Ishikawa (cell line): ENCODE results near the gene PATJ.

Experiments used
- CEBPB ChIP-seq: IDR thresholded peaks from 2 replicates; pipeline ENCODE4 v1.6.1; 2012
- CREB1 ChIP-seq: IDR thresholded peaks from 2 replicates; pipeline ENCODE4 v1.6.1; 2012; ENCODE audit warnings: low read depth
- EGR1 ChIP-seq: IDR thresholded peaks from 2 replicates; pipeline ENCODE4 v1.6.1; 2012
- EP300 ChIP-seq: IDR thresholded peaks from 2 replicates; pipeline ENCODE4 v1.6.1; 2012; ENCODE audit warnings: borderline replicate concordance
- FOXM1 ChIP-seq: IDR thresholded peaks from 2 replicates; pipeline ENCODE4 v1.6.1; 2012; ENCODE audit warnings: low read depth, borderline replicate concordance
- MAX ChIP-seq: IDR thresholded peaks from 2 replicates; pipeline ENCODE4 v1.6.1; 2012
- NFIC ChIP-seq: IDR thresholded peaks from 2 replicates; pipeline ENCODE4 v1.6.1; 2012
- RAD21 ChIP-seq: IDR thresholded peaks from 2 replicates; pipeline ENCODE4 v1.6.1; 2012; ENCODE audit warnings: low read depth
- REST ChIP-seq: IDR thresholded peaks from 2 replicates; pipeline ENCODE4 v1.6.1; 2012; ENCODE audit warnings: low read depth, mild to moderate bottlenecking
- TAF1 ChIP-seq: IDR thresholded peaks from 2 replicates; pipeline ENCODE4 v1.6.1; 2012; ENCODE audit warnings: low read depth, mild to moderate bottlenecking
- TCF12 ChIP-seq: IDR thresholded peaks from 2 replicates; pipeline ENCODE4 v1.6.1; 2012; ENCODE audit warnings: low read depth
- TEAD4 ChIP-seq: IDR thresholded peaks from 2 replicates; pipeline ENCODE4 v1.6.1; 2012
- USF1 ChIP-seq: IDR thresholded peaks from 2 replicates; pipeline ENCODE4 v1.6.1; 2012
- YY1 ChIP-seq: IDR thresholded peaks from 2 replicates; pipeline ENCODE4 v1.6.1; 2012; ENCODE audit warnings: low read depth
- ZBTB7A ChIP-seq: IDR thresholded peaks from 2 replicates; pipeline ENCODE4 v1.6.1; 2012; ENCODE audit warnings: low read depth

The PATJ gene

GRCh38 chr1:61992257-61992656, 250.0 kb downstream of the PATJ start:
- no peak for TF ChIP-seq USF1
- TF ChIP-seq ZBTB7A, result no peak
- no peak for TF ChIP-seq REST
- no peak for TF ChIP-seq MAX
- no peak for TF ChIP-seq FOXM1
- no peak for TF ChIP-seq TCF12
- no peak for TF ChIP-seq CREB1
- no peak for TF ChIP-seq CEBPB
- TF ChIP-seq EP300, result no peak
- no peak for TF ChIP-seq YY1
- TF ChIP-seq TEAD4, result no peak

GRCh38 chr1:61993331-61993961, 251.2 kb downstream of the PATJ start:
- 0 out of 2 replicates have a peak, but pooled peaks have one; percentile 17 for TF ChIP-seq TEAD4
- no peak for TF ChIP-seq EGR1

GRCh38 chr1:61995641-61996040, 253.4 kb downstream of the PATJ start:
- TF ChIP-seq FOXM1 (no peak), REST (no peak), RAD21 (no peak), CEBPB (no peak), USF1 (no peak), CREB1 (no peak), EP300 (no peak), MAX (no peak), YY1 (no peak), TEAD4 (no peak), NFIC (no peak)

GRCh38 chr1:61997123-61997522, 254.8 kb downstream of the PATJ start:
- TF ChIP-seq USF1, result no peak
- no peak for TF ChIP-seq MAX
- TF ChIP-seq YY1, result no peak
- no peak for TF ChIP-seq CEBPB
- TF ChIP-seq NFIC, result no peak
- no peak for TF ChIP-seq TEAD4

GRCh38 chr1:62003777-62004176, 261.5 kb downstream of the PATJ start:
- TF ChIP-seq MAX, result no peak
- no peak for TF ChIP-seq TEAD4
- TF ChIP-seq TAF1, result no peak
- TF ChIP-seq ZBTB7A, result no peak
- TF ChIP-seq TCF12, result no peak
- no peak for TF ChIP-seq NFIC
- no peak for TF ChIP-seq USF1
- no peak for TF ChIP-seq CREB1
- TF ChIP-seq EGR1, result no peak
- TF ChIP-seq CEBPB, result no peak
- TF ChIP-seq FOXM1, result no peak
- no peak for TF ChIP-seq YY1
- no peak for TF ChIP-seq RAD21
- TF ChIP-seq REST, result no peak
- no peak for TF ChIP-seq EP300
